Ovary (tissue), 9 donors: Measurements from ENCODE around the gene FAM131C. TPM values are rescaled to one million over a fixed set of nuclear protein-coding genes. Genes with fewer than 3 reads are reported as not detected.
"Not testable (repeated sequence)": the region's sequence is repeated elsewhere in the genome, so short reads cannot be mapped to it uniquely, and the experiment has no call there.

Source experiments
- DNase-seq, 5 donors: peaks; one replicate each; pipeline ENCODE4 v3.0.0-alpha.2; 2019 to 2020
- H3K27ac ChIP-seq, 2 donors: fragments of 200-600 bp; one replicate each; pipeline versions ENCODE4 v1.5.1 to v1.8.0; 2019 to 2022
- H3K27me3 ChIP-seq: fragments of 200-600 bp; one replicate; pipeline ENCODE4 v1.8.0; 2022
- H3K36me3 ChIP-seq: fragments of 200-600 bp; sonication (generic); one replicate; pipeline ENCODE4 v1.5.1; 2019
- H3K4me1 ChIP-seq: one replicate; pipeline ENCODE4 v1.8.1; 2013; ENCODE audit warnings: mild to moderate bottlenecking, moderate library complexity; ENCODE audit not compliant: insufficient read depth
- H3K4me3 ChIP-seq: fragments of 200-600 bp; sonication (generic); one replicate; pipeline ENCODE4 v1.5.1; 2017
- H3K9me3 ChIP-seq, 2 donors: fragments of 200-600 bp in 1 of 2; sonication (generic) in 1 of 2; one replicate each; pipeline versions ENCODE4 v1.5.1 to v1.8.1; 2013 to 2019; ENCODE audit warnings: mild to moderate bottlenecking in 1 of 2, moderate library complexity in 1 of 2
- EP300 ChIP-seq: sonication (generic); formaldehyde crosslinking; IDR thresholded peaks from one replicate; pipeline ENCODE4 v1.6.1; 2017; ENCODE audit warnings: antibody characterized with exemption
- POLR2A ChIP-seq: fragments of 450-650 bp; IDR thresholded peaks from one replicate; pipeline ENCODE4 v1.6.1; 2017; ENCODE audit warnings: antibody characterized with exemption, mild to moderate bottlenecking, moderate library complexity
- WGBS, 3 donors: extraction: QIAGEN DNeasy Blood & Tissue Kit in 1 of 3; methylation state at CpG; one replicate each; pipeline versions ENCODE4 v1.1.5 to v1.1.7; 2013 to 2017; 5-methylcytosine and 5-hydroxymethylcytosine counted together
- intact Hi-C, 4 donors: fragments of 100-400 bp; cut with DNase I; formaldehyde crosslinking; loops; one replicate each; pipeline versions ENCODE4 v1.11.0 to v1.15.1; 2022 to 2023
- polyA plus RNA-seq, 2 donors: library from polyadenylated mRNA; stranded (reverse); fragments of 200-250 nt in 1 of 2; fragments of 350-450 nt in 1 of 2; fragmentation: Illumina TruSeq in 1 of 2; extraction: RNeasy Lipid Tissue Mini Kit (QIAGEN cat#74804) in 1 of 2; gene quantifications; one replicate each; pipeline ENCODE4 v1.2.3, GENCODE V29; 2013 to 2014
- total RNA-seq, 7 donors: library from RNA; depleted of rRNA in 2 of 7; stranded (reverse); fragments of >200 nt in 2 of 7; fragmentation: NEBNext Ultra II Directional in 3 of 7; extraction: Animal tissue kit (Norgen Biotek cat#: 25700) in 3 of 7; gene quantifications; one replicate each; pipeline versions ENCODE4 v1.1.0 to v1.2.4, GENCODE V29; 2016 to 2023
- TF ChIP-seq, protein P1 (sequence below), 3 donors: fragments of 450-650 bp in 2 of 3; fragments of 200-600 bp in 1 of 3; IDR thresholded peaks; one replicate each; pipeline versions ENCODE4 v1.5.1 to v1.8.0; 2016 to 2022; ENCODE audit warnings: antibody characterized with exemption in 3 of 3, mild to moderate bottlenecking in 1 of 3
- donor health status: DM: no; HTN: no; CAD: no; lungs with moderate emphysema.
- donor health status: DM: no; HTN: no; CAD: no.
- donor health status: Bipolar disorder and iron deficiency.
- donor health status: DM: yes; HTN: yes; CAD: no.
- donor health status: DM: no; HTN: no; CAD: no.
- donor health status: DM: yes; HTN: yes; CAD: no.

Gene FAM131C
- total and polyA plus RNA-seq, 9 donors: 0.10 to 1.3 (median 0.30) TPM; not detected in 1

- peak in 2 of 5 donors; percentile 21 to 34 for DNase-seq
- H3K27me3 ChIP-seq: no peaks in the 10 kb centered on the region
- no peak for TF ChIP-seq POLR2A
- TF ChIP-seq, protein P1, sequence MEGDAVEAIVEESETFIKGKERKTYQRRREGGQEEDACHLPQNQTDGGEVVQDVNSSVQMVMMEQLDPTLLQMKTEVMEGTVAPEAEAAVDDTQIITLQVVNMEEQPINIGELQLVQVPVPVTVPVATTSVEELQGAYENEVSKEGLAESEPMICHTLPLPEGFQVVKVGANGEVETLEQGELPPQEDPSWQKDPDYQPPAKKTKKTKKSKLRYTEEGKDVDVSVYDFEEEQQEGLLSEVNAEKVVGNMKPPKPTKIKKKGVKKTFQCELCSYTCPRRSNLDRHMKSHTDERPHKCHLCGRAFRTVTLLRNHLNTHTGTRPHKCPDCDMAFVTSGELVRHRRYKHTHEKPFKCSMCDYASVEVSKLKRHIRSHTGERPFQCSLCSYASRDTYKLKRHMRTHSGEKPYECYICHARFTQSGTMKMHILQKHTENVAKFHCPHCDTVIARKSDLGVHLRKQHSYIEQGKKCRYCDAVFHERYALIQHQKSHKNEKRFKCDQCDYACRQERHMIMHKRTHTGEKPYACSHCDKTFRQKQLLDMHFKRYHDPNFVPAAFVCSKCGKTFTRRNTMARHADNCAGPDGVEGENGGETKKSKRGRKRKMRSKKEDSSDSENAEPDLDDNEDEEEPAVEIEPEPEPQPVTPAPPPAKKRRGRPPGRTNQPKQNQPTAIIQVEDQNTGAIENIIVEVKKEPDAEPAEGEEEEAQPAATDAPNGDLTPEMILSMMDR (IDR thresholded peaks at IDR 0.05): no peak
- TF ChIP-seq EP300: no peak
- no peak overlapping the region for H3K27ac ChIP-seq
- no peaks in the 10 kb centered on the region for H3K9me3 ChIP-seq
- no peak overlapping the region for H3K4me3 ChIP-seq
- H3K4me1 ChIP-seq: peaks cover 7% of the 10 kb centered on the region
- intact Hi-C loops: no loop called here
- H3K36me3 ChIP-seq: no peaks in the 10 kb centered on the region
- WGBS, 3 donors: 91 to 100% (median 100%) methylated on average over 1 of the region's 1 CpG
These were observed 44.2 kb downstream of the FAM131C start for GRCh38 chr1:16029288-16029687.

GRCh38 chr1:16029003-16029268 is 44.5 kb downstream of the FAM131C start:
- H3K27me3 ChIP-seq, H3K4me3 ChIP-seq, H3K4me1 ChIP-seq, DNase-seq, intact Hi-C loops, H3K36me3 ChIP-seq, H3K9me3 ChIP-seq, H3K27ac ChIP-seq: not testable (repeated sequence)
- WGBS, 3 donors: 42 to 64% (median 58%) methylated on average over 8 to 13 of the region's 13 CpGs

DNA sequence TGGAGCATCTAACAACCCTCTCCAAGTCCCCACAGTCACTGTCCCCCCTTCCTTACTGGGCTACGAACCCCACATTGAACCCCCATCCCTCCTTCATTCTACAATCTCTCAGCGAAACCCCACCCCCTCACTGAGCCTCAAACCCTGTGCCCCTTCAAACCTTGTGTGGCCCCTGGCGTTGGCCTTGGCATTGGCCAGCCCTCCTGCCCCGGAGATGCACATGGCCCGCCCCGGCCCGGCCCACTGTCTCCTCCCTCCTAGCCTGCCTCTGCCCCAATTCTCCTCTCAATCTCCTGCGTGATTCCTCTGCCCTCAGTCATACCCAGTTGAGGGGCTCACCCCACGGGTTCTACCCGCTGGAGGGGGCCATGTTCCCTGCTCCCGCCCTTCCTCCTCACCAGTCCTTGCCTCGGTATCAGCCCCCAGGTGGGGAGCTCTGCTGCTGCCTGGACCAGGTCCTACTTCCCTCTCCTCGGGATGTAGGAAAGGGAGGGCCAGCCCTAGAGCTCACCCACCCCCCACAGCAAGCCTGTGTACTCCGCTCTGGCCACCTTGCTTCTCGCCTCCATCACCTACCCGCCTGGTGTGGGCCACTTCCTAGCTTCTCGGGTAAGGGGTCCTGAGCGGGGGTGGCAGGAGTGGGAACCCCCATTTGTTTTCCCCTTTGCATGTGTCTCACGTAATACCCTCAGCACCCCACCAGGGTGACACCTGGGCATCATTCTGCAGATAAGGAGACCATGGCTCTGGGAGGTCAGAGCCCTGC is 45.0 kb downstream of the FAM131C start:
- H3K36me3 ChIP-seq: no peaks in the 10 kb centered on the region
- DNase-seq: peak in 2 of 5 donors; percentile 23 to 31
- intact Hi-C loops: no loop called here
- no peak overlapping the region for H3K27ac ChIP-seq
- 46 to 65% (median 55%) methylated on average over 19 of the region's 19 CpGs for WGBS, 3 donors
- no peaks in the 10 kb centered on the region for H3K9me3 ChIP-seq
- no peak overlapping the region for H3K4me3 ChIP-seq
- peaks cover 7% of the 10 kb centered on the region for H3K4me1 ChIP-seq
- H3K27me3 ChIP-seq: no peaks in the 10 kb centered on the region
- no peak for TF ChIP-seq EP300
- TF ChIP-seq, protein P1 (IDR thresholded peaks at IDR 0.05): no peak
- no peak for TF ChIP-seq POLR2A

GRCh38 chr1:16026723-16027484 is 46.5 kb downstream of the FAM131C start:
- Histone ChIP-seq H3K27ac (peak overlapping the region in 1 of 2 donors; percentile 66), H3K27me3 (no peaks in the 10 kb centered on the region), H3K9me3 (no peaks in the 10 kb centered on the region), H3K4me3 (peak overlapping the region; percentile 27), H3K36me3 (no peaks in the 10 kb centered on the region), H3K4me1 (peaks cover 4% of the 10 kb centered on the region)
- intact Hi-C loops: no loop called here
- TF ChIP-seq POLR2A (no peak), EP300 (no peak)
- TF ChIP-seq, protein P1 (IDR thresholded peaks at IDR 0.05): no peak
- WGBS, 3 donors: 8 to 13% (median 10%) methylated on average over 27 to 33 of the region's 33 CpGs
- DNase-seq: peak; percentile 64 to 75 (median 72)

DNA sequence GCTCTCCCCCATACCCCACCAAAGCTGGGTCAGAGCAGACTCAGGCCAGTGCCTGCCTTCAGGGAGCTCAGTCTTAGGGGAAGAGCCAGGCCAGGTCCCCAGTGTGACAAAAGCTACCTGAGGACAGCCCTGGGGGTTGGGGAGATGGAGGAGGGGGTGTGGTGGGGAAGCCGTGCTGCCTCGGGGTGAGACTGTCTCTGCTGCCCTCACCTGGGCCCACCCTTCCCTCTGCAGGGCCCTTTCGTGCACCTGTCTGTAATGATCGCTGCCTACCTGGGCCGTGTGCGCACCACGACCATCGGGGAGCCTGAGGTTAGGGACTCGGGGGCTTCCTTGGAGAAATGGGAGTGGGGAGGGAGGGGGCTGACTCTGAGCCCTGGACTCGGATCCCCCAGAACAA is 47.1 kb downstream of the FAM131C start:
- H3K36me3 ChIP-seq, intact Hi-C loops, H3K4me3 ChIP-seq, H3K4me1 ChIP-seq, H3K27ac ChIP-seq, H3K9me3 ChIP-seq, H3K27me3 ChIP-seq: not testable (repeated sequence)
- peak in 1 of 5 donors; percentile 31 for DNase-seq
- WGBS, 3 donors: 55 to 68% (median 55%) methylated on average over 2 to 9 of the region's 10 CpGs
